CD4-positive, alpha-beta T cell treated with Interferon gamma for 1 hour (primary cell): ENCODE results near the gene PODN.

ENCODE experiments used
- DNase-seq: peaks from one replicate; pipeline ENCODE4 v3.0.0-alpha.2; 2020

The PODN gene

DNA sequence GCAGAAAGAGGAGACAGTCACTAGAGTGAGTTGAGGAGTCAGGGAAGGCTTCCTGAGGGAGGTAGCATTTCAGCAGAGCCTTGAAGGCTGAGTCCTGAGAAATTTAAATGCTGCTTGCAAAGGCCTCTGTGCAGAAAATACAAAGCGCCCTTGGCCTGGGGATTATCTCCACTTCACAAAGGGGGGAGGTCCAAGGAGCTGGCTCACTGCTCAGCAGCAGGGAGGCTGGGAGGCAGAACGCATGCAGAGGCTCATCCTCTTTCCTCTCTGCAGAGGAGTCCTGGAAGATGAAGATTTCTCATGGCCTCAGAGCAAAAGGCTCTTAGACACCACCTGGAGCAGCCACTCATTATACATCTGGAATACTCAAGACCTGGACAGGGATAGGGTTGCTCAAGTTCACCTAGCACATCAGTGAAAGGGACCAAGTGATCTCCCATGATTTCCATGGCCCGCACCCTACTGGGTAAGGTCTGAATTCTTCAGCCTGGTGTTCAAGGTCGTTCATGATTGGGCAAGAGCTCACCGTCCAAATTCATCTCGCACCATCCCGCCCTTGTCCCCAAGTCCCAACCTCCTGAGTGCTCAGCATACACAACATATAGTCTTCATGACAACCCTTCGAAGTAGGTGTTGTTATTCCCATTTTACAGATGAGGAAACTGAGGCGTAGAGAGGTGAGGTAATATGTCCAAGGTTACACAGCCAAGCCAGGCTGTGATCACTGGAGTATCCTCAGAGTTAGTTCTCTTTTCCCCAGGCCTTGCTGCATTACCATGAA, 71.4 kb downstream of the PODN start:
- DNase-seq, result no peak

DNA sequence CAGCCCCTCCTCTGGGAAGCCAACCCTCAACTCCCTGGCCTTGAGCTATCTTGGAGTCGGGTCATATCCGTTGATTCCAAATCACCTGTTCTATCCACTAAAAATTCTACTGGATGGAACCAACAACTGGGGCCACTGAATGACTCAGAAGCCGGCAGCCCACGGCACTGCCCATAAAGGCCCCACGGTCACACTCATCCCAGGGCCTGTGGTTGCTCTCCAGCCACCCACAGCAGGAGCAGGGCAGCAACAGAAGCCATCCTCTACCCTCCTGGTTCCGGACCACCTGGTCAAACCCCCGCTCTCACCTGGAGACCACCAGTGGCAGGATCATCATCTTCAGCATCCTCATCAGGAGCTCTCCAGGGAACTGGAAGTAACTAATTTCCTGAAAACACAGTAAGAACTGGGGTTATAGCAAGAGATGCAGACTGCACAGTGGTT, 72.1 kb downstream of the PODN start:
- DNase-seq, result no peak
